IMR-90 (cell line): ENCODE measurements around the gene NCBP2L. TPM values are rescaled to one million over a fixed set of nuclear protein-coding genes. Genes with fewer than 3 reads are reported as not detected.
A peak's percentile ranks its signal among the peaks of the same experiment; 100 is the strongest.

ENCODE experiments used
- ATAC-seq: fragments of 200-7000 bp; cut with Tn5 transposase; 2 replicates; pipeline ENCODE4 v1.9.1; 2020; ENCODE audit warnings: low read depth, mild to moderate bottlenecking, moderate library complexity
- BruUV-seq: library from RNA; stranded (reverse); fragments of 400-500 nt; replicated peaks from 2 replicates; lab custom pipeline; 2021; lab: Mats Ljungman, UMichigan
- CTCF ChIA-PET: fragments of 300-600 bp; formaldehyde crosslinking; extraction: SDS; loops from one replicate; lab custom pipeline; 2021; ENCODE audit warnings: antibody characterized with exemption; lab: Yijun Ruan, JAX
- POLR2A ChIA-PET: fragments of 300-600 bp; sonication (Branson Sonifier 250); formaldehyde crosslinking; loops from one replicate; lab custom pipeline; 2022; ENCODE audit warnings: antibody characterized with exemption; ENCODE audit not compliant: unreplicated experiment; lab: Charles Lee
- DNase-seq: peaks from one replicate; pipeline ENCODE4 v3.0.0; 2013
- H2AFZ ChIP-seq: replicated peaks from 2 replicates; pipeline ENCODE3; 2013; ENCODE audit warnings: low read length, mild to moderate bottlenecking; ENCODE audit not compliant: poor library complexity
- H2AK5ac ChIP-seq: 2 replicates; pipeline ENCODE4 v1.6.1; 2013; ENCODE audit warnings: low read depth, low read length, inconsistent platforms
- H2AK9ac ChIP-seq: replicated peaks from 2 replicates; pipeline ENCODE3; 2013; ENCODE audit warnings: mild to moderate bottlenecking, low read depth, low read length, moderate library complexity; ENCODE audit not compliant: poor library complexity
- H2BK120ac ChIP-seq: 2 replicates; pipeline ENCODE4 v1.6.1; 2013; ENCODE audit warnings: low read depth, low read length, inconsistent platforms
- H2BK15ac ChIP-seq: 3 replicates; pipeline ENCODE4 v1.6.1; 2013; ENCODE audit warnings: low read depth, low read length, inconsistent platforms
- H2BK20ac ChIP-seq: 2 replicates; pipeline ENCODE4 v1.6.1; 2013; ENCODE audit warnings: low read depth, mild to moderate bottlenecking, inconsistent platforms, low read length, moderate library complexity
- H2BK5ac ChIP-seq: 2 replicates; pipeline ENCODE4 v1.6.1; 2013; ENCODE audit warnings: mild to moderate bottlenecking, low read depth, low read length, inconsistent platforms; ENCODE audit not compliant: poor library complexity, severe bottlenecking
- H3K14ac ChIP-seq: replicated peaks from 2 replicates; pipeline ENCODE4 v1.6.1; 2013; ENCODE audit warnings: low read depth, low read length, inconsistent platforms
- H3K18ac ChIP-seq: 2 replicates; pipeline ENCODE4 v1.6.1; 2013; ENCODE audit warnings: low read depth, low read length, control low read depth
- H3K23ac ChIP-seq: 2 replicates; pipeline ENCODE4 v1.6.1; 2013; ENCODE audit warnings: low read depth, low read length, inconsistent platforms
- H3K27ac ChIP-seq: 2 replicates; pipeline ENCODE4 v1.5.1; 2013; ENCODE audit warnings: mild to moderate bottlenecking, control low read depth, low read length; ENCODE audit not compliant: insufficient read depth
- H3K27me3 ChIP-seq: 2 replicates; pipeline ENCODE4 v1.6.1; 2013; ENCODE audit warnings: low read length; ENCODE audit not compliant: control insufficient read depth, insufficient read depth
- H3K36me3 ChIP-seq: 2 replicates; pipeline ENCODE4 v1.6.1; 2013; ENCODE audit warnings: low read length, mixed read lengths; ENCODE audit not compliant: control insufficient read depth, insufficient read depth
- H3K4ac ChIP-seq: 2 replicates; pipeline ENCODE4 v1.6.1; 2013; ENCODE audit warnings: low read depth, low read length, inconsistent platforms
- H3K4me1 ChIP-seq: 2 replicates; pipeline ENCODE4 v1.6.1; 2013; ENCODE audit warnings: low read length, mixed read lengths; ENCODE audit not compliant: control insufficient read depth, insufficient read depth
- H3K4me2 ChIP-seq: 2 replicates; pipeline ENCODE4 v1.6.1; 2013; ENCODE audit warnings: low read depth, mild to moderate bottlenecking, control low read depth, low read length, moderate library complexity
- H3K4me3 ChIP-seq: 2 replicates; pipeline ENCODE4 v1.5.1; 2013; ENCODE audit warnings: low read depth, mild to moderate bottlenecking, control low read depth, low read length, moderate library complexity; ENCODE audit not compliant: insufficient read depth
- H3K56ac ChIP-seq: 2 replicates; pipeline ENCODE4 v1.6.1; 2013; ENCODE audit warnings: low read length, inconsistent platforms; ENCODE audit not compliant: insufficient read depth; ENCODE audit errors: extremely low read depth
- H3K79me1 ChIP-seq, 2 experiments: 2 replicates each; pipeline ENCODE4 v1.6.1; 2013; ENCODE audit warnings: low read length in 2 of 2, inconsistent platforms in 1 of 2, low read depth in 1 of 2
- H3K9ac ChIP-seq: 2 replicates; pipeline ENCODE4 v1.6.1; 2013; ENCODE audit warnings: low read depth, low read length, control low read depth
- H3K9me1 ChIP-seq: 2 replicates; pipeline ENCODE4 v1.6.1; 2013; ENCODE audit warnings: low read length, inconsistent platforms; ENCODE audit not compliant: insufficient read depth
- H3K9me3 ChIP-seq: 2 replicates; pipeline ENCODE4 v1.6.1; 2013; ENCODE audit warnings: low read length; ENCODE audit not compliant: control insufficient read depth, insufficient read depth
- H4K20me1 ChIP-seq: 2 replicates; pipeline ENCODE4 v1.6.1; 2013; ENCODE audit warnings: low read length, inconsistent platforms; ENCODE audit not compliant: insufficient read depth
- H4K5ac ChIP-seq: 2 replicates; pipeline ENCODE4 v1.6.1; 2013; ENCODE audit warnings: mild to moderate bottlenecking, low read depth, low read length, control low read depth
- H4K8ac ChIP-seq, 2 experiments: 2 replicates each; pipeline ENCODE4 v1.6.1; 2013; ENCODE audit warnings: low read depth in 2 of 2, low read length in 2 of 2, control low read depth in 1 of 2, inconsistent platforms in 1 of 2
- H4K91ac ChIP-seq: 2 replicates; pipeline ENCODE4 v1.6.1; 2013; ENCODE audit warnings: low read depth, low read length, inconsistent platforms; ENCODE audit not compliant: insufficient read depth
- CEBPB ChIP-seq: IDR thresholded peaks from 2 replicates; pipeline ENCODE4 v1.6.1; 2012; ENCODE audit warnings: low read depth, low read length, improper control_type of control experiment
- FOS ChIP-seq: fragments of 150-350 bp; IDR thresholded peaks from 2 replicates; pipeline ENCODE4 v1.6.1; 2016; ENCODE audit warnings: low read depth, low read length
- MAFK ChIP-seq: IDR thresholded peaks from 2 replicates; pipeline ENCODE4 v1.6.1; 2012; ENCODE audit warnings: low read depth, low read length, improper control_type of control experiment
- MAZ ChIP-seq: IDR thresholded peaks from 2 replicates; pipeline ENCODE4 v1.6.1; 2012; ENCODE audit warnings: low read depth, mild to moderate bottlenecking, low read length, improper control_type of control experiment, moderate library complexity, borderline replicate concordance
- MXI1 ChIP-seq: IDR thresholded peaks from 2 replicates; pipeline ENCODE4 v1.6.1; 2012; ENCODE audit warnings: low read depth, mild to moderate bottlenecking, low read length, moderate library complexity, borderline replicate concordance
- POLR2A ChIP-seq: IDR thresholded peaks from 2 replicates; pipeline ENCODE4 v1.6.1; 2012; ENCODE audit warnings: mild to moderate bottlenecking, low read depth, low read length
- RAD21 ChIP-seq: IDR thresholded peaks from 2 replicates; pipeline ENCODE4 v1.6.1; 2012; ENCODE audit warnings: low read length, improper control_type of control experiment
- RFX5 ChIP-seq: IDR thresholded peaks from 2 replicates; pipeline ENCODE4 v1.8.0; 2012; ENCODE audit warnings: low read depth, mild to moderate bottlenecking, low read length, moderate library complexity
- SMC3 ChIP-seq: fragments of 150-350 bp; IDR thresholded peaks from 2 replicates; pipeline ENCODE4 v1.6.1; 2016; ENCODE audit warnings: low read depth, mild to moderate bottlenecking, antibody characterized with exemption, low read length, moderate library complexity
- WGBS, 2 experiments: methylation state at CpG; one replicate each; pipeline versions ENCODE4 v1.1.5 to v1.1.7; 2013; ENCODE audit warnings: missing lambda C conversion rate in 2 of 2; ENCODE audit not compliant: insufficient read length in 1 of 2; ENCODE audit errors: extremely low coverage in 2 of 2; 5-methylcytosine and 5-hydroxymethylcytosine counted together
- dilution Hi-C: fragments of 300-500 bp; cut with HindIII; formaldehyde crosslinking; loops from one replicate; pipeline ENCODE4 v1.14.3; 2018; ENCODE audit warnings: low sequenced_read_pairs; ENCODE audit not compliant: unreplicated experiment
- in situ Hi-C: fragments of 300-500 bp; cut with MboI; formaldehyde crosslinking; loops from 3 replicates; pipeline ENCODE4 v1.14.3; 2019; ENCODE audit warnings: low sequenced_read_pairs, inconsistent platforms, mixed read lengths
- intact Hi-C: fragments of 100-400 bp; cut with micrococcal nuclease; formaldehyde crosslinking; loops from 2 replicates; pipeline ENCODE4 v1.10.0; 2022
- polyA plus RNA-seq, 3 experiments: library from polyadenylated mRNA; depleted of rRNA; stranded (reverse); fragments of >200 nt; gene quantifications; 2 replicates each; pipeline ENCODE4 v1.2.3, GENCODE V29; 2012; ENCODE audit warnings: low replicate concordance in 1 of 3
- total RNA-seq: library from RNA; depleted of rRNA; stranded (reverse); fragments of >200 nt; gene quantifications from 2 replicates; pipeline ENCODE4 v1.2.3, GENCODE V29; 2012
- TF ChIP-seq, protein P1 (sequence below): fragments of 150-350 bp; IDR thresholded peaks from 2 replicates; pipeline ENCODE4 v1.6.1; 2017; ENCODE audit warnings: mild to moderate bottlenecking, antibody characterized with exemption, low read length, low read depth
- TF ChIP-seq, protein P2 (sequence below): fragments of 150-350 bp; IDR thresholded peaks from 2 replicates; pipeline ENCODE4 v1.6.1; 2016; ENCODE audit warnings: low read depth, mild to moderate bottlenecking, low read length, moderate library complexity, borderline replicate concordance
- TF ChIP-seq, protein P3 (sequence below): conservative IDR thresholded peaks from 2 replicates; pipeline ENCODE4 v1.5.1; 2012; ENCODE audit warnings: mild to moderate bottlenecking, low read depth, low read length, improper control_type of control experiment

The NCBP2L gene
- total and polyA plus RNA-seq, 2 of the 4 experiments (the other 2 are of a cell fraction): not detected

DNA sequence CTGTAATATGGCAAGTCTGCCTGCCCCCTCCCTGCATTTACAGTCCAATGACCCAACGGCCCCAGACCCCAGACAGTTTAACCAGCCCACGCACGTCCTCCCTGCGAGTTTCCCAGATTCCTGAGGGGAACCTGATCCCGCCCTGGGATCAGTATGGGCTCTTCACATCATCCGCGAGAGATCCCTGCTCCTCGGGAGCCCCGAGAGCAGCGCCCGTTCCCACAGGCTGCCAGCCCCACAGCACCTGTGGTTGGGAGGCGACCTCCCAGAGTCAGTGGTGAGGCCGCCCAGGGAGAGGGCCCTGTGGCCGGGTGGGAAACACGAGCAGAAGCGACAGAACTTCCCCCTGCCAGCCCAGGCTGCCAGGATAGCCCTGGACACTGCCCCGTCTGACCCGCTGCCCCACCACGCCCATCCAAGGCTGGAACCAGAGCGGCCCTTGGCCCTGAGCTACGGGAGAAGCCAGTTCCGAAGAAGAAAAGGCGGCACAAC lies 34.8 kb upstream of the NCBP2L start:
- in situ Hi-C loops (no loop called here), dilution Hi-C loops (no loop called here), intact Hi-C loops (no loop called here)
- Histone ChIP-seq H3K23ac (no peak overlapping the region), H2AK5ac (no peak overlapping the region), H3K27ac (peak overlapping the region; percentile 81; the same call in 1 of the 2 replicates), H2BK20ac (no peak overlapping the region), H2BK15ac (no peak overlapping the region), H4K5ac (peak overlapping the region; percentile 4; the same call in 1 of the 2 replicates), H3K9me3 (no peaks in the 10 kb centered on the region), H4K91ac (no peak overlapping the region), H3K14ac (no peak overlapping the region), H2BK5ac (no peak overlapping the region), H3K9ac (peak overlapping the region; percentile 67; the same call in 1 of the 2 replicates), H2BK120ac (no peak overlapping the region), H3K56ac (no peak overlapping the region), H3K79me1 (no peaks in the 10 kb centered on the region), H3K4ac (no peak overlapping the region), H3K18ac (no peak overlapping the region), H4K8ac (0 out of 4 replicates have a peak overlapping the region, but pooled peaks of 1 of the 2 experiments have one; percentile 28), H3K4me2 (peak overlapping the region; percentile 19; the same call in 1 of the 2 replicates), H2AK9ac (no peak overlapping the region), H3K4me1 (peaks cover 3% of the 10 kb centered on the region; the same call in 1 of the 2 replicates), H3K36me3 (no peaks in the 10 kb centered on the region), H3K27me3 (peaks cover 39% of the 10 kb centered on the region), H3K4me3 (no peak overlapping the region), H2AFZ (no peak overlapping the region), H3K9me1 (no peaks in the 10 kb centered on the region), H4K20me1 (0 out of 2 replicates have a peak, but pooled peaks cover 4% of the 10 kb centered on the region)
- ChIA-PET POLR2A (no interaction called here), CTCF (no interaction called here)
- BruUV-seq: no TSS peak
- ATAC-seq: no peak
- TF ChIP-seq, protein P1, sequence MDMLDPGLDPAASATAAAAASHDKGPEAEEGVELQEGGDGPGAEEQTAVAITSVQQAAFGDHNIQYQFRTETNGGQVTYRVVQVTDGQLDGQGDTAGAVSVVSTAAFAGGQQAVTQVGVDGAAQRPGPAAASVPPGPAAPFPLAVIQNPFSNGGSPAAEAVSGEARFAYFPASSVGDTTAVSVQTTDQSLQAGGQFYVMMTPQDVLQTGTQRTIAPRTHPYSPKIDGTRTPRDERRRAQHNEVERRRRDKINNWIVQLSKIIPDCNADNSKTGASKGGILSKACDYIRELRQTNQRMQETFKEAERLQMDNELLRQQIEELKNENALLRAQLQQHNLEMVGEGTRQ: no peak
- no peak for TF ChIP-seq SMC3
- no peak for TF ChIP-seq MAFK
- TF ChIP-seq RFX5: no peak
- TF ChIP-seq, protein P2, sequence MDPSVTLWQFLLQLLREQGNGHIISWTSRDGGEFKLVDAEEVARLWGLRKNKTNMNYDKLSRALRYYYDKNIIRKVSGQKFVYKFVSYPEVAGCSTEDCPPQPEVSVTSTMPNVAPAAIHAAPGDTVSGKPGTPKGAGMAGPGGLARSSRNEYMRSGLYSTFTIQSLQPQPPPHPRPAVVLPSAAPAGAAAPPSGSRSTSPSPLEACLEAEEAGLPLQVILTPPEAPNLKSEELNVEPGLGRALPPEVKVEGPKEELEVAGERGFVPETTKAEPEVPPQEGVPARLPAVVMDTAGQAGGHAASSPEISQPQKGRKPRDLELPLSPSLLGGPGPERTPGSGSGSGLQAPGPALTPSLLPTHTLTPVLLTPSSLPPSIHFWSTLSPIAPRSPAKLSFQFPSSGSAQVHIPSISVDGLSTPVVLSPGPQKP: no peak
- no peak for TF ChIP-seq MAZ
- no peak for TF ChIP-seq MXI1
- TF ChIP-seq CEBPB: no peak
- TF ChIP-seq RAD21: no peak
- no peak for TF ChIP-seq FOS
- no peak for TF ChIP-seq POLR2A
- TF ChIP-seq, protein P3, sequence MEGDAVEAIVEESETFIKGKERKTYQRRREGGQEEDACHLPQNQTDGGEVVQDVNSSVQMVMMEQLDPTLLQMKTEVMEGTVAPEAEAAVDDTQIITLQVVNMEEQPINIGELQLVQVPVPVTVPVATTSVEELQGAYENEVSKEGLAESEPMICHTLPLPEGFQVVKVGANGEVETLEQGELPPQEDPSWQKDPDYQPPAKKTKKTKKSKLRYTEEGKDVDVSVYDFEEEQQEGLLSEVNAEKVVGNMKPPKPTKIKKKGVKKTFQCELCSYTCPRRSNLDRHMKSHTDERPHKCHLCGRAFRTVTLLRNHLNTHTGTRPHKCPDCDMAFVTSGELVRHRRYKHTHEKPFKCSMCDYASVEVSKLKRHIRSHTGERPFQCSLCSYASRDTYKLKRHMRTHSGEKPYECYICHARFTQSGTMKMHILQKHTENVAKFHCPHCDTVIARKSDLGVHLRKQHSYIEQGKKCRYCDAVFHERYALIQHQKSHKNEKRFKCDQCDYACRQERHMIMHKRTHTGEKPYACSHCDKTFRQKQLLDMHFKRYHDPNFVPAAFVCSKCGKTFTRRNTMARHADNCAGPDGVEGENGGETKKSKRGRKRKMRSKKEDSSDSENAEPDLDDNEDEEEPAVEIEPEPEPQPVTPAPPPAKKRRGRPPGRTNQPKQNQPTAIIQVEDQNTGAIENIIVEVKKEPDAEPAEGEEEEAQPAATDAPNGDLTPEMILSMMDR: no peak
- WGBS, 2 experiments: 76% methylated on average over 8 of the region's 23 CpGs; no CpG with 5 or more reads in 1 of the 2 experiments
- no peak for DNase-seq
